ENCODE results near the gene CD207.
"Not testable (repeated sequence)": the region's sequence is repeated elsewhere in the genome, so short reads cannot be mapped to it uniquely, and the experiment has no call there.

The CD207 gene

GRCh38 chr2:70835643-70836042 lies at the start of gene CD207:
CD207 (minus strand) TSS chr2:70835816; CDS start chr2:70835776, 40 bp downstream.
- DNase-seq, result no peak

DNA sequence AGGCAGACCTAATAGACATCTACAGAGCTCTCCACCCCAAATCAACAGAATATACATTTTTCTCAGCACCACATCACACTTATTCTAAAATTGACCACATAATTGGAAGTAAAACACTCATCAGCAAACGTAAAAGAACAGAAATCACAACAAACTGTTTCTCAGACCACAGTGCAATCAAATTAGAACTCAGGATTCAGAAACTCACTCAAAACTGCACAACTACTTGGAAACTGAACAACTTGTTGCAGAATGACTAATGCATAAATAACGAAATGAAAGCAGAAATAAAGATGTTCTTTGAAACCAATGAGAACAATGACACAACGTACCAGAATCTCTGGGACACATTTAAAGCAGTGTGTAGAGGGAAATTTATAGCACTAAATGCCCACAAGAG lies 42.9 kb upstream of the CD207 start:
- not testable (repeated sequence) for DNase-seq

DNA sequence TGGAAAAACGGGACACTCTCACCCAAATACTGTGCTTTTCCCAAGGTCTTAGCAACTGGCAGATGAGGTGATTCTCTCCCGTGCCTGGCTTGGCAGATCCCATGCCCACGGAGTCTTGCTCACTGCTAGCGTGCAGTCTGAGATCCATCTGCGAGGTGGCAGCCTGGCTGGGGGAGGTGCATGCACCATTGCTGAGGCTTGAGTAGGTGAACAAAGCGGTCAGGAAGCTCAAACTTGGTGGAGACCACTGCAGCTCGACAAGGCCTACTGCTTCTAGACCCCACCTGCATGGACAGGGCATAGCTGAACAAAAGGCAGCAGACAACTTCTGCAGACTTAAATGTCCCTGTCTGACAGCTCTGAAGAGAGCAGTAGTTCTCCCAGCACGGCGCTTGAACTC lies 40.5 kb upstream of the CD207 start:
- not testable (repeated sequence) for DNase-seq

DNA sequence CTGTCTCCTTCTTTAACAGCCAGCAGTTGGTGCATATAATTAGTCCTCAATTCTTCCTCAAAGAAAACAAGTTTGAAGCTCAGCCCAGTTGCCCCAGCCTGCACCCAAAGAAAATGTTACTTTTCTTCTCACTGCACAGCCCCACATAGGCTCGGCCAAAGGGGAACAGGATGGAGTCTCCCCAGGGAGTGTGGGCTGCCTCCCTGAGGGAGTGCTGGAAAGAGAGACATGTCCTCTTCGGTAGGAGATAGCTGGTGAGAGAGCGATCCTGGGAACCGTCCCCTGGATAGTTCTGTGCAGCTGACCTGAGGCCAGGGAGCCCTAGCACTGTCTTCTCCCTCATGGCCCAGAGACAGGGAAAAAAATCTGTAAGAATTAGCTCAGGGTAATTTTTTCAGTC lies 37.9 kb upstream of the CD207 start:
- DNase-seq, result no peak

GRCh38 chr2:70871398-70872211 lies 36.0 kb upstream of the CD207 start:
- peak; percentile 66 for DNase-seq

DNA sequence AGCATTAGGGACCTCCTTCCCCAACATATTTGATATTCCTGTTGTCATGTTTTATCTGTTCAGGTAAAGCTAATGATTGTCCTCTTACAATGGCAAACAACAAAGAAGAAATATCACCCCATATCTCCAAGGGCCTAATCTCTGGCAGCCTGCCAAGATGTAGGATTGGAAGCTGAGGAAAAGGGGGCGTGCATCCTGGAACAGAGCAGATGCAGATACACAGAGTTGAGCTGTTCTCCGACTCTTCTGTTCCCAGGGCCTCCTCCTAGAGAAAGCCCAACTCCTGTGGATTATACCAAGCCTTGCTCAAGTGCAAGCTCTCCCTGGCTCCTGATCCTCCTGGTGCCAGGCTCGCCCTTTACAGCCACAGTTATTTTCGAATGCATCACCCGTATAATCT lies 35.2 kb upstream of the CD207 start:
- DNase-seq, result no peak

GRCh38 chr2:70868970-70869369 lies 33.4 kb upstream of the CD207 start:
- DNase-seq, result no peak

GRCh38 chr2:70861777-70862625 lies 26.4 kb upstream of the CD207 start:
- peak; percentile 69 for DNase-seq

DNA sequence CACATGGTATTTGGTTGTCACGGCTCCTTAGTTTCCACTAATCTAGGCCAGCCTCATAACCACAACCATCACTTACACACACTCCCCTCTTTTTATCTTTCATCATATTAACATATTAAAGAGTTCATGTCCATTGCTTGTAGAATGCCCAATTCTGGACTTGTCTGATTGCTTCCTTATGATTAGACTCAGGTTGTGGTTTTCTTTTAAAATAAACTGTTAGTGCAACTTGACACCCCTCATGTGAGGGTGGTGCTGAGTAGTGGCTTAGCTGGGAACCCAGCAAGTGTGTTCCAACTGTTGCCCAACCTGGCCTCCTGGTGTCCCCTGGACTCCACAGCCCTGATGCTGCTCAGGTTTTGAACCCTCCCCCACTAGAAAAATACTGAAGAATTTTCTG lies 20.1 kb upstream of the CD207 start:
- no peak for DNase-seq

- no peak for DNase-seq
Measured at GRCh38 chr2:70854411-70854810, 18.8 kb upstream of the CD207 start.

GRCh38 chr2:70852824-70853223 lies 17.2 kb upstream of the CD207 start:
- no peak for DNase-seq

DNA sequence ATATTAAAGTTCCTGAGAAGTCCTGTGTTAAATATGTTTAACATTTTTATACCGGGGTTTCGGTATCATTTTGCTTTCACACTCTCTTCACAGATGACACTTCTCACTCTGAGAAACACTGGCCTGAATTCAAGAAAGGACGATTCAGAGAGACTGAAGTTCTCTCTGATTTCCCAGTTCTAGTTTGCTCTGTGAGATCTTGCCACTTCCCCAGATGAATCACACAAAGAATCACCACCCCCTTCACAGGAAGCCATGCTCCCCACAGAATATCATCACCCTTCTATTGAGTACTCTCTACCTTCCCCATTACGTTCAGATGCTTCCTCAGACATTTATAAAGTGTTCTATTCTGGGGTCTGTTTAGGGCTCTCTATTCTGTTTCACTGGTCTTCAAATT lies 16.1 kb upstream of the CD207 start:
- DNase-seq, result no peak

DNA sequence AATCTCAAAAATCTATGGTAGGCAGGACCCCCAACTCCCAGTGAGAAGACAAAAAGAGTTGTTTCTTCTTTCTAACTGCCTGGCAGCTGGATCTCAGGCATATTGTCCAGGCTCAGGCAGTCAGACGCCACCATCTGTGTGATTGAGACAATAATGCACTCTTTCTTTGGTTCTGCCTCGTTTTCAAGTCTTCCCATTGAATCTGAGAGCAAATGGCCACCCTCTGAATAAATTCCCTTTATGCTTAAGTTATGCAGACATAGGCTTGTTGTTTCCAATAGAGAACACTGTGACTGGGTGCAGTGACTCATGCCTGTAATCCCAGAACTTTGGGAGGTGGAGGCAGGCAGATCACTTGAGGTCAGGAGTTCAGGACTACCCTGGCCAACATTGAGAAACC lies 15.3 kb upstream of the CD207 start:
- DNase-seq, result no peak

DNA sequence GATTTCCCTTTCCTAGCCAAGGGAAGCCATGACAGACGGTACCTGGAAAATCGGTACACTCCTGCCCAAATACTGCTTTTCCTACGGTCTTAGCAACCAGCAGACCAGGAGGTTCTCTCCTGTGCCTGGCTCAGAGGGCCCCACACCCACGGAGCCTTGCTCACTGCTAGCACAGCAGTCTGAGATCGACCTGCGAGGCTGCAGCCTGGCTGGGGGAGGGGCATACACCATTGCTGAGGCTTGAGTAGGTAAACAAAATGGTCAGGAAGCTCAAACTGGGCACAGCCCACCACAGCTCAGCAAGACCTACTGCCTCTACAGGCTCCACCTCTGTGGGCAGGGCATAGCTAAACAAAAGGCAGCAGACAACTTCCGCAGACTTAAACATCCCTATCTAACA lies 6.8 kb upstream of the CD207 start:
- DNase-seq, result no peak

GRCh38 chr2:70837980-70838925 lies 2.6 kb upstream of the CD207 start:
- DNase-seq, result no peak

- DNase-seq, result no peak
Measured at GRCh38 chr2:70834881-70835280, 735 bp downstream of the CD207 start.

GRCh38 chr2:70834106-70834505 lies 1.5 kb downstream of the CD207 start:
- DNase-seq, result no peak

- DNase-seq, result no peak
Measured at GRCh38 chr2:70833246-70833645, 2.4 kb downstream of the CD207 start.

GRCh38 chr2:70832386-70832785 lies 3.2 kb downstream of the CD207 start:
- no peak for DNase-seq

GRCh38 chr2:70831861-70832260 lies 3.8 kb downstream of the CD207 start:
- no peak for DNase-seq

- DNase-seq, result no peak
Measured at GRCh38 chr2:70830366-70830765, 5.2 kb downstream of the CD207 start.

DNA sequence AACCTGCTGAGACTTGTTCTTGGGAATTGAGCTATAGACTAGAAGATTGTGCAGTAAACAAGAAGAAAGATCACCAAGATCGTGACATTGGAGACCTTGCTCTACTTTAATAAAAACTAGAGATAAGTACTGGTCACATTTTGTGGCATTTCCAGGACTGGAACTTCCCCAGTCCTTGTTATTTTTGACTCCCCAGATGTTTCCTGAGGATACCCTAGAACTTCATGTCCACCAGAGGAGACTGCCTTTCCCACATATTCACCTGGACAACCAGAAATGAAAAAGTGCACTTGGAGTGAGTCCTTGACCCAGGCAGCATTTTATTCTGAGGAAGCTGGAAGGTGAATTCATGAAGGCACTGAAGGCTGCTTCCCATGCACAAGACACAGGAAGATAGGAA lies 5.7 kb downstream of the CD207 start:
- no peak for DNase-seq
